Testis (tissue), 3 donors: ENCODE results near the gene ADH1A. TPM values are rescaled to one million over a fixed set of nuclear protein-coding genes. Genes with fewer than 3 reads are reported as not detected.

Experiments used
- polyA plus RNA-seq: library from polyadenylated mRNA; stranded (reverse); fragments of 350-450 nt; fragmentation: Illumina TruSeq; extraction: RNeasy Lipid Tissue Mini Kit (QIAGEN cat#74804); gene quantifications from one replicate; pipeline ENCODE4 v1.2.3, GENCODE V29; 2014; ENCODE audit warnings: low read depth, low replicate concordance; ENCODE audit not compliant: insufficient read depth
- total RNA-seq, 2 donors: library from RNA; depleted of rRNA; stranded (reverse); fragments of >200 nt; gene quantifications; one replicate each; pipeline ENCODE4 v1.2.3, GENCODE V29; 2016

The ADH1A gene
- total and polyA plus RNA-seq, 3 donors from 2014 or later, result 0.31 to 0.84 TPM; not detected in 1

Other genes starting within 250 kb of the ADH1A start
- 100 to 1,000 TPM; 111 to 122 TPM for gene ADH5, start 202.2 kb downstream of the ADH1A start, total RNA-seq
- gene ADH5, start 202.2 kb downstream of the ADH1A start, polyA plus RNA-seq, result 119 TPM
- not detected for gene ADH4, start 146.7 kb downstream of the ADH1A start, total RNA-seq
- 0.86 TPM for gene ADH4, start 146.7 kb downstream of the ADH1A start, polyA plus RNA-seq
- gene ADH6, start 71.7 kb downstream of the ADH1A start, total RNA-seq, result under 1 TPM; 0.16 to 0.62 TPM
- gene ADH6, start 71.7 kb downstream of the ADH1A start, polyA plus RNA-seq, result 0.42 TPM
- gene ADH1B, start 30.4 kb upstream of the ADH1A start, total RNA-seq, result 1 to 10 TPM; 6.4 to 9.4 TPM
- 24.6 TPM for gene ADH1B, start 30.4 kb upstream of the ADH1A start, polyA plus RNA-seq
- gene ADH1C, start 61.8 kb upstream of the ADH1A start, total RNA-seq, result 1 to 10 TPM in 1 of 2 donors, under 1 TPM in 1; 0.43 to 2.4 TPM
- gene ADH1C, start 61.8 kb upstream of the ADH1A start, polyA plus RNA-seq, result 2.6 TPM
- gene ADH7, start 144.4 kb upstream of the ADH1A start, total RNA-seq, result not detected
- gene ADH7, start 144.4 kb upstream of the ADH1A start, polyA plus RNA-seq, result not detected
- gene C4orf17, start 220.0 kb upstream of the ADH1A start, total RNA-seq, result 10 to 100 TPM; 10.9 to 18.9 TPM
- 51.2 TPM for gene C4orf17, start 220.0 kb upstream of the ADH1A start, polyA plus RNA-seq